ENCODE data around the gene GGT7.
"Not testable (repeated sequence)": the region's sequence is repeated elsewhere in the genome, so short reads cannot be mapped to it uniquely, and the experiment has no call there.

- TF ChIP-seq, protein P1, sequence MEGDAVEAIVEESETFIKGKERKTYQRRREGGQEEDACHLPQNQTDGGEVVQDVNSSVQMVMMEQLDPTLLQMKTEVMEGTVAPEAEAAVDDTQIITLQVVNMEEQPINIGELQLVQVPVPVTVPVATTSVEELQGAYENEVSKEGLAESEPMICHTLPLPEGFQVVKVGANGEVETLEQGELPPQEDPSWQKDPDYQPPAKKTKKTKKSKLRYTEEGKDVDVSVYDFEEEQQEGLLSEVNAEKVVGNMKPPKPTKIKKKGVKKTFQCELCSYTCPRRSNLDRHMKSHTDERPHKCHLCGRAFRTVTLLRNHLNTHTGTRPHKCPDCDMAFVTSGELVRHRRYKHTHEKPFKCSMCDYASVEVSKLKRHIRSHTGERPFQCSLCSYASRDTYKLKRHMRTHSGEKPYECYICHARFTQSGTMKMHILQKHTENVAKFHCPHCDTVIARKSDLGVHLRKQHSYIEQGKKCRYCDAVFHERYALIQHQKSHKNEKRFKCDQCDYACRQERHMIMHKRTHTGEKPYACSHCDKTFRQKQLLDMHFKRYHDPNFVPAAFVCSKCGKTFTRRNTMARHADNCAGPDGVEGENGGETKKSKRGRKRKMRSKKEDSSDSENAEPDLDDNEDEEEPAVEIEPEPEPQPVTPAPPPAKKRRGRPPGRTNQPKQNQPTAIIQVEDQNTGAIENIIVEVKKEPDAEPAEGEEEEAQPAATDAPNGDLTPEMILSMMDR (IDR thresholded peaks at IDR 0.05; ENCODE audit: low read length): not testable (repeated sequence)
- not testable (repeated sequence) for TF ChIP-seq EZH2 (IDR thresholded peaks at IDR 0.05; ENCODE audit: borderline replicate concordance, low read length)
Observed at GRCh38 chr20:34898129-34898528, 25.5 kb upstream of the GGT7 start.

Measured in OCI-LY1 (cell line).